Measurements from ENCODE around the gene TBC1D17.

TBC1D17 gene

DNA sequence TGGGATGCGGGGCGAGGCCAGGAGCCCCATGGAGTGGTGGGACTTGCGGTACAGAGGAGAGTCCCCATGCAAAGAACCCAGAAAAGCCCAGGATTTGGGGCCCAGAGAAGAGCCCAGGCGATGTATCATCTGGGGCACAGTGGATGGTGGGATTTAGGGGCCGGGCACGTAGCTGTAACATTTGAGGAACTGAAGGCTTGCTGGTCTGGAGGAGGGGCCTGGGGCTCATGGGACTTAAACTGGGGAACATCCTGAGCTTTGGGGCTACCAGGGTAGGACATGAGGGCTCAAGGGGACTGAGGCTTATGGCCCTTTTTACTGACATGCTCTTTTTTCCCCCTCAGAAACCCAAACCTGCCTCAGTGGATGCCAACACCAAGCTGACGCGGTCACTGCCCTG lies 45.9 kb upstream of the TBC1D17 start:
- Histone ChIP-seq H4K20me1 (ENCODE audit: insufficient read depth) (no peaks in the 10 kb centered on the region), H3K4me2 (no peak overlapping the region), H3K9ac (no peak overlapping the region), H3K27me3 (ENCODE audit: insufficient read depth, low read depth) (no peaks in the 10 kb centered on the region), H3K4me1 (ENCODE audit: low read depth, poor library complexity, severe bottlenecking) (no peaks in the 10 kb centered on the region), H2AFZ (ENCODE audit: low read depth) (no peak overlapping the region), H3K79me2 (ENCODE audit: insufficient read depth, low read depth) (no peaks in the 10 kb centered on the region; the same call in 1 of the 2 replicates), H3K36me3 (ENCODE audit: insufficient read depth) (no peaks in the 10 kb centered on the region; the same call in 1 of the 2 replicates), H3K4me3 (IDR thresholded peaks at IDR 0.05; ENCODE audit: insufficient read depth, low read depth, low read length) (no peak overlapping the region), H3K27ac (no peak overlapping the region)
- TF ChIP-seq CTCF (conservative IDR thresholded peaks at IDR 0.05; ENCODE audit: low read depth, low read length): no peak

- no peak for TF ChIP-seq CTCF (conservative IDR thresholded peaks at IDR 0.05; ENCODE audit: low read depth, low read length)
- no peak overlapping the region for H3K27ac ChIP-seq
- H3K79me2 ChIP-seq (ENCODE audit: insufficient read depth, low read depth): no peaks in the 10 kb centered on the region
- H2AFZ ChIP-seq (ENCODE audit: low read depth): no peak overlapping the region
- H4K20me1 ChIP-seq (ENCODE audit: insufficient read depth): no peaks in the 10 kb centered on the region
- H3K4me1 ChIP-seq (ENCODE audit: low read depth, poor library complexity, severe bottlenecking): no peaks in the 10 kb centered on the region
- no peak overlapping the region for H3K4me3 ChIP-seq (IDR thresholded peaks at IDR 0.05; ENCODE audit: insufficient read depth, low read depth, low read length)
- H3K27me3 ChIP-seq (ENCODE audit: insufficient read depth, low read depth): no peaks in the 10 kb centered on the region
- H3K9ac ChIP-seq: no peak overlapping the region
- no peaks in the 10 kb centered on the region; the same call in 1 of the 2 replicates for H3K36me3 ChIP-seq (ENCODE audit: insufficient read depth)
- no peak overlapping the region for H3K4me2 ChIP-seq
Observed at GRCh38 chr19:49832556-49832955, 44.9 kb upstream of the TBC1D17 start.

DNA sequence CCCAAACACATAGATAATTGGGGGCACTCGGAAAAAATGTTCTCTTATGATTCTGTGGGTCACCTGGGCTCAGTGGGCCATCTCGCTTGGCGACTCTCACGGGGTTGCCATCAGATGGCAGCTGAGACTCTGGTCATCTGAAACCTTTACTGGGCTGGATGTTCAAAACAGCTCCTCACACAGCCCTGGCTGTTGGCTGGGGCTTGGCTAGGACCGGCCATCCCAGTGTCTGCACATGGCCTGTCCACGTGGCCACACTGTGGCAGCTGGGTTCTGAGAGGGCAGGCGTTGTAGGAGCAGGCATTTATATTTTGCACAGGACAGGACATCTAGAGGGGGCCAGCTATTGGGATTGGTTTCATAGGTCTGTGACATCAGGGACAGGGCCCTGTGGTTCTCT lies 43.9 kb upstream of the TBC1D17 start:
- Histone ChIP-seq H3K27me3 (ENCODE audit: insufficient read depth, low read depth) (no peaks in the 10 kb centered on the region), H4K20me1 (ENCODE audit: insufficient read depth) (no peaks in the 10 kb centered on the region), H3K36me3 (ENCODE audit: insufficient read depth) (no peaks in the 10 kb centered on the region; the same call in 1 of the 2 replicates), H3K4me2 (no peak overlapping the region), H3K79me2 (ENCODE audit: insufficient read depth, low read depth) (no peaks in the 10 kb centered on the region), H2AFZ (ENCODE audit: low read depth) (no peak overlapping the region), H3K4me3 (IDR thresholded peaks at IDR 0.05; ENCODE audit: insufficient read depth, low read depth, low read length) (no peak overlapping the region), H3K27ac (no peak overlapping the region), H3K9ac (no peak overlapping the region), H3K4me1 (ENCODE audit: low read depth, poor library complexity, severe bottlenecking) (no peaks in the 10 kb centered on the region)
- TF ChIP-seq CTCF (conservative IDR thresholded peaks at IDR 0.05; ENCODE audit: low read depth, low read length): no peak

DNA sequence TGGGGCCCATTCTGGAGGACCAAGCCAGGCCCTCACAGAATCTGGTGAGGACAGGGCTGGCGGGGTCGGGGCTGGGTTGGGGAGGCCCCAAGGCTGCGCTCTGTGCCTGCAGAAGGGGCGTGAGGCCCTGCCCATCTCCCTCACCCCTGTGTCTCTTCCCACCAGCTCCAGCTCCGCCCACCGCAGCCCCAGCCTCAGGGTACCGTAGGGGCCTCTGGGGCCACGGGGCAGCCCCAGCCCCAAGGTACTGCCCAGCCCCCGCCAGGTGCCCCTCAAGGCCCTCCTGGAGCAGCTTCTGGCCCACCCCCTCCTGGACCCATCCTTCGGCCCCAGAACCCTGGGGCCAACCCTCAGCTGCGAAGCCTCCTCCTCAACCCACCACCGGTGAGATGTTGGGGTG lies 41.9 kb upstream of the TBC1D17 start:
- Histone ChIP-seq H4K20me1 (ENCODE audit: insufficient read depth) (no peaks in the 10 kb centered on the region), H3K36me3 (ENCODE audit: insufficient read depth) (no peaks in the 10 kb centered on the region; the same call in 1 of the 2 replicates)

More for the DNA sequence above, 41.9 kb upstream of the TBC1D17 start:
- Histone ChIP-seq H3K27ac (no peak overlapping the region), H3K4me1 (ENCODE audit: low read depth, poor library complexity, severe bottlenecking) (no peaks in the 10 kb centered on the region), H3K4me3 (IDR thresholded peaks at IDR 0.05; ENCODE audit: insufficient read depth, low read depth, low read length) (no peak overlapping the region), H3K79me2 (ENCODE audit: insufficient read depth, low read depth) (no peaks in the 10 kb centered on the region), H3K27me3 (ENCODE audit: insufficient read depth, low read depth) (no peaks in the 10 kb centered on the region), H2AFZ (ENCODE audit: low read depth) (no peak overlapping the region), H3K9ac (no peak overlapping the region), H3K4me2 (no peak overlapping the region)
- no peak for TF ChIP-seq CTCF (conservative IDR thresholded peaks at IDR 0.05; ENCODE audit: low read depth, low read length)
